ENCODE measurements around the gene GDF9. TPM values are rescaled to one million over a fixed set of nuclear protein-coding genes. Genes with fewer than 3 reads are reported as not detected.

The GDF9 gene
- total and polyA plus RNA-seq, 10 donors, result 0.17 to 0.59 (median 0.37) TPM; not detected in 3

DNA sequence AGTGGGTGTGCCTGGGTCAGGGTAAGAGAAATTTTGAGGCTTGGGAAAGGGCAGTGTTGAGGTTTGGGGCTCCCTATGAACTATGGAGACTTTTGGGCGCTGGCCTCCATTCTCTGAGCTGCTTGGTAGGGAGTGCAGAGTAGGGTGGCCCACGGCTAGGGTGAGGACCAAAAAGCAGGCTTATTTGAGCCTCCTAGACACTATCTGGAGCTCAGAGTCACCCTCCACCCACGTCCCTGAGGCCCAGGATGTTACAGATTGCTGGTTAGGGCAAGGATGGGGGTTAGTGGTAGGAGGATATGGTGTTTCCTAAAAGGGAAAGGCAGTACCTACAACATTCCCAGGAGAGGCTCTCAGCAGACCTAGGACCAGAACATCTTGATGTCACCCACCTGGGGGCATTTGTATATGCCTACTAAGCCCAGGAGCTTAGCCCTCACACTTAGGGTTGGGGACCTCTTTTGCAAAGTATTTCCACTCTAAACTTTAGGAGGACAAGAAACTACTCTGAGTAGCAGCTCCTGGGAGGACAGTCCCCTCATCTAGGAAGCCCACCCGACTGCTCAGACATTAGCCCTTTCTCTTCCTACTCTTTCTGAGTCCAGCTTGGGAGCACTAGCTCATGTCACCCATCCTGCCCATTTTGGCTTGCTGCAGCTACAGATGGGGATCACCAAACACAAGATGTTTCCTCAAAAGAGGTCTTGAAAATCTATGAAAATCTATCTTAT lies 38.2 kb downstream of the GDF9 start:
- intact Hi-C loops (cut with DNase I; ENCODE audit: low total_unique reads), result no loop called here
- Histone ChIP-seq H3K36me3 (no peaks in the 10 kb centered on the region), H3K27me3 (replicated peaks in 1 of 7) (peaks cover 0 to 86% (median 43%) of the 10 kb centered on the region in 7 donors), H3K9me3 (no peaks in the 10 kb centered on the region), H3K27ac (no peak overlapping the region), H3K4me1 (peaks cover 4 to 48% (median 37%) of the 10 kb centered on the region in 6 donors), H3K4me3 (no peak overlapping the region)
- no peak for DNase-seq
- TF ChIP-seq, protein P1, sequence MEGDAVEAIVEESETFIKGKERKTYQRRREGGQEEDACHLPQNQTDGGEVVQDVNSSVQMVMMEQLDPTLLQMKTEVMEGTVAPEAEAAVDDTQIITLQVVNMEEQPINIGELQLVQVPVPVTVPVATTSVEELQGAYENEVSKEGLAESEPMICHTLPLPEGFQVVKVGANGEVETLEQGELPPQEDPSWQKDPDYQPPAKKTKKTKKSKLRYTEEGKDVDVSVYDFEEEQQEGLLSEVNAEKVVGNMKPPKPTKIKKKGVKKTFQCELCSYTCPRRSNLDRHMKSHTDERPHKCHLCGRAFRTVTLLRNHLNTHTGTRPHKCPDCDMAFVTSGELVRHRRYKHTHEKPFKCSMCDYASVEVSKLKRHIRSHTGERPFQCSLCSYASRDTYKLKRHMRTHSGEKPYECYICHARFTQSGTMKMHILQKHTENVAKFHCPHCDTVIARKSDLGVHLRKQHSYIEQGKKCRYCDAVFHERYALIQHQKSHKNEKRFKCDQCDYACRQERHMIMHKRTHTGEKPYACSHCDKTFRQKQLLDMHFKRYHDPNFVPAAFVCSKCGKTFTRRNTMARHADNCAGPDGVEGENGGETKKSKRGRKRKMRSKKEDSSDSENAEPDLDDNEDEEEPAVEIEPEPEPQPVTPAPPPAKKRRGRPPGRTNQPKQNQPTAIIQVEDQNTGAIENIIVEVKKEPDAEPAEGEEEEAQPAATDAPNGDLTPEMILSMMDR (IDR thresholded peaks at IDR 0.05 in 8 of 11, conservative IDR thresholded peaks at IDR 0.05 in 3 of 11), result no peak
- TF ChIP-seq POLR2AphosphoS5 (IDR thresholded peaks at IDR 0.05) (no peak), POLR2A (IDR thresholded peaks at IDR 0.05) (no peak)
- 79 to 94% (median 85%) methylated on average over 4 of the region's 4 CpGs for WGBS, 5 donors

DNA sequence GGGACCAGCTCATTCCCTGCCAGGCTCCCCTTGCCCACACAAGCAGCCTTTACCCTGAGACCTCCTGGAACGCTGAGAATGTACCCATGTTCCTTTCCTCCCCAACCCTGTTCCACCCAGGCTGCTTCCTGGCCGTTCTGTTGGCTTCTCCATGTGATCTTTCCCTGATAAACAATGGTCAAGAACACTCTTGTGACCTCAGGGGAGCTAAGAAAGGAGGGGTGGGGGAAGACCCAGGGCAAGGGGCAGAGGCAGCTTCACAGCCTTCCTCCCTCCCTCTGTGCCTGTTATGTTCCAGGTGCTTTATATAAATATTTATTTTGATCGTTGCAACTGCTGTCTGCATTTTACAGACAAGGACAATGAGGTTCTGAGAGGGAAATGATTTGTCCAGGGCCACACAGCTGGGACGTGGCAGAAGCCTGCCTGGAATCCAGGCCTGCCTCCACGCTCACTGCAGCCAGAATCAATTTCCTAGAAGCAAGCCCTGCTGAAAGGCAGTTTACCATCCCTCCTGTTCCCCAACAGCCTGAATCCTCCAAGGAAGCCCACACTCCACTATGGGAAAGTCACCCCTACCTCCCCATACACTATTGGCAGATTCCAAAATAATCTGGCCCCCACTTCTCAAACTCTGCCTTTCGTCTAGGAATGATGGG lies 39.7 kb downstream of the GDF9 start:
- TF ChIP-seq POLR2A (IDR thresholded peaks at IDR 0.05) (no peak), POLR2AphosphoS5 (IDR thresholded peaks at IDR 0.05) (no peak)
- TF ChIP-seq, protein P1 (IDR thresholded peaks at IDR 0.05 in 8 of 11, conservative IDR thresholded peaks at IDR 0.05 in 3 of 11), result no peak
- peak overlapping the region in 1 of 8 donors; percentile 67 for H3K4me3 ChIP-seq
- H3K27ac ChIP-seq, result no peak overlapping the region
- no peaks in the 10 kb centered on the region for H3K9me3 ChIP-seq
- DNase-seq, result no peak
- peaks cover 4 to 53% (median 42%) of the 10 kb centered on the region in 6 donors for H3K4me1 ChIP-seq
- H3K27me3 ChIP-seq (replicated peaks in 1 of 7), result peaks cover 0 to 95% (median 48%) of the 10 kb centered on the region in 7 donors
- H3K36me3 ChIP-seq, result no peaks in the 10 kb centered on the region
- WGBS, 5 donors, result 77 to 90% (median 81%) methylated on average over 6 of the region's 6 CpGs
- intact Hi-C loops (cut with DNase I; ENCODE audit: low total_unique reads), result no loop called here

- Histone ChIP-seq H3K27me3 (replicated peaks in 1 of 7) (peaks cover 0 to 95% (median 44%) of the 10 kb centered on the region in 7 donors), H3K27ac (no peak overlapping the region)
- DNase-seq, result no peak
Measured at GRCh38 chr5:132825834-132826391, 40.4 kb downstream of the GDF9 start.

More at GRCh38 chr5:132825834-132826391, 40.4 kb downstream of the GDF9 start:
- no peaks in the 10 kb centered on the region for H3K9me3 ChIP-seq
- no peaks in the 10 kb centered on the region for H3K36me3 ChIP-seq
- H3K4me3 ChIP-seq, result peak overlapping the region; percentile 16 to 67 (median 34)
- WGBS, 5 donors, result 16 to 89% (median 20%) methylated on average over 5 to 43 of the region's 43 CpGs
- peaks cover 4 to 50% (median 39%) of the 10 kb centered on the region in 6 donors for H3K4me1 ChIP-seq
- intact Hi-C loops (cut with DNase I; ENCODE audit: low total_unique reads), result no loop called here
- TF ChIP-seq, protein P1 (IDR thresholded peaks at IDR 0.05 in 8 of 11, conservative IDR thresholded peaks at IDR 0.05 in 3 of 11), result no peak
- no peak for TF ChIP-seq POLR2AphosphoS5 (IDR thresholded peaks at IDR 0.05)
